ENCODE results near the gene C10orf120. TPM values are rescaled to one million over a fixed set of nuclear protein-coding genes. Genes with fewer than 3 reads are reported as not detected.

Gene C10orf120
- total RNA-seq (not detected), polyA plus RNA-seq (not detected)
- long read RNA-seq, donor 1 = 0 reads
- long read RNA-seq, donor 2 = 0 reads
- long read RNA-seq, donor 3 = 0 reads

GRCh38 chr10:122699796-122700455, at the start of gene C10orf120:
Gene C10orf120, minus strand, starts transcription at chr10:122699846. Its CDS starts 56 bp downstream, at chr10:122699790.
- Histone ChIP-seq H3K27ac (no peak within 1 kb of the TSS), H3K4me1 (ENCODE audit: insufficient read depth) (no peaks in the 10 kb centered on the region), H3K27me3 (no peaks in the 10 kb centered on the region), H3K9me3 (no peaks in the 10 kb centered on the region), H3K4me3 (no peak within 1 kb of the TSS), H3K36me3 (no peaks in the 10 kb centered on the region)
- 83 to 91% (median 85%) methylated on average over 5 of the region's 5 CpGs for WGBS, 3 donors
- TF ChIP-seq POLR2A (IDR thresholded peaks at IDR 0.05) (no peak), EP300 (IDR thresholded peaks at IDR 0.05) (no peak), CTCF (IDR thresholded peaks at IDR 0.05) (no peak)
- no peak for DNase-seq
- intact Hi-C loops (cut with DNase I) = no loop called here

GRCh38 chr10:122748496-122748895, 48.9 kb upstream of the C10orf120 start:
- H3K4me3 ChIP-seq = no peak overlapping the region
- WGBS, 3 donors = 55 to 66% (median 62%) methylated on average over 2 of the region's 2 CpGs
- H3K27me3 ChIP-seq = no peaks in the 10 kb centered on the region
- no peak for TF ChIP-seq POLR2A (IDR thresholded peaks at IDR 0.05)
- TF ChIP-seq CTCF (IDR thresholded peaks at IDR 0.05) = no peak
- no peak for TF ChIP-seq EP300 (IDR thresholded peaks at IDR 0.05)
- intact Hi-C loops (cut with DNase I) = no loop called here
- H3K27ac ChIP-seq = no peak overlapping the region
- H3K36me3 ChIP-seq = no peaks in the 10 kb centered on the region
- no peaks in the 10 kb centered on the region for H3K4me1 ChIP-seq (ENCODE audit: insufficient read depth)
- no peak for DNase-seq
- H3K9me3 ChIP-seq = no peaks in the 10 kb centered on the region

- TF ChIP-seq POLR2A (IDR thresholded peaks at IDR 0.05) (no peak), EP300 (IDR thresholded peaks at IDR 0.05) (no peak), CTCF (IDR thresholded peaks at IDR 0.05) (no peak)
- no peak for DNase-seq
- Histone ChIP-seq H3K27ac (no peak overlapping the region), H3K36me3 (no peaks in the 10 kb centered on the region), H3K4me3 (no peak overlapping the region), H3K27me3 (no peaks in the 10 kb centered on the region), H3K4me1 (ENCODE audit: insufficient read depth) (no peaks in the 10 kb centered on the region), H3K9me3 (no peaks in the 10 kb centered on the region)
- intact Hi-C loops (cut with DNase I) = no loop called here
- 57 to 74% (median 60%) methylated on average over 6 of the region's 6 CpGs for WGBS, 3 donors
These were observed 46.8 kb upstream of the C10orf120 start for GRCh38 chr10:122746408-122746807.

- intact Hi-C loops (cut with DNase I) = no loop called here
- Histone ChIP-seq H3K9me3 (no peaks in the 10 kb centered on the region), H3K27ac (no peak overlapping the region), H3K4me3 (no peak overlapping the region), H3K4me1 (ENCODE audit: insufficient read depth) (no peaks in the 10 kb centered on the region), H3K27me3 (no peaks in the 10 kb centered on the region), H3K36me3 (no peaks in the 10 kb centered on the region)
- TF ChIP-seq CTCF (IDR thresholded peaks at IDR 0.05) = no peak
- TF ChIP-seq POLR2A (IDR thresholded peaks at IDR 0.05) = no peak
- TF ChIP-seq EP300 (IDR thresholded peaks at IDR 0.05) = no peak
- DNase-seq = no peak
- WGBS, 3 donors = 48 to 61% (median 54%) methylated on average over 2 of the region's 2 CpGs
These were observed 44.6 kb upstream of the C10orf120 start for GRCh38 chr10:122744257-122744656.
